ENCODE data around the gene INSRR.

Gene INSRR

GRCh38 chr1:156795374-156795733 lies 63.6 kb downstream of the INSRR start:
- Histone ChIP-seq H3K27ac (peak overlapping the region in 1 of 21 experiments; percentile 20), H3K4me3 (no peak overlapping the region)

DNA sequence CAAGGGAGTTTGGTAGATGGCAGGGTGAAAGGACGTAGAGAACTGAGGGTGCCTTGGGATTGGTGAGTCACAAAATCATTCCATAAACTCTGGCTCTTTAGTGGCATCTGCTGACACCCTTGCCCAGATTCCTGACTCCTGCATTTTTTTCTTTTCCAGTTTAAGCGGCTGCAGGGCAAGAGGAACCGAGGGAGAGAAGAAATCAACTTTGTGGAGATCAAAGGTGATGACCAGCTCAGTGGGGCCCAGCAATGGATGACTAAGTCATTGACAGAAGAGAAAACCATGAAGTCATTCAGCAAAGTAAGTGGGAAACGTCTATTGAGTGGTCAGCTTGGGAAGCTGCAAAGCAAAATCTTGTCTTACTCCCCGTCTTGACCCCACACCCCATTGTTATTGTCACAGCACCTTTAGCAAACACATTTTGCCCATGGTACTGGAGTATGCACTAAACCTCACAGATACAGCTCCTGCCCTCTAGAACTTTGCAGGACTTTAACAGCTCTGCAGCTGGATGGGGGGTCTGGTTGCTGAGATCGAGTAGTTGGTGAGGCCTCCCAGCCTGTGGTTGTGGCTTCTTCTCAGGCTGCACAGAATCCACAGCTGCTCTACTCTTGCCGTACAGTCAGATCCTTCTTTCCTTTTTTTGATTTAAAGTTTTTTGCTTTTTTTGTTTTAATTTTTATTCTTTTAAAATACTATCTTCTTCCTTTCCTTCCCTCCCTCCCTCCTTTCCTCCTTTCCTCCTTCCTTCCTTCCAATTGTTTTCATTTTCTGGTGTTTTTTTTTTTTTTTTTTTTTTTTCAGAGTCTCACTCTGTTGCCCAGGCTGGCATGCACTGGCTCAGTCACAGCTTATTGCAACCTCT lies 64.2 kb downstream of the INSRR start:
- no peak overlapping the region for H3K27ac ChIP-seq

More for the DNA sequence above, 64.2 kb downstream of the INSRR start:
- no peak overlapping the region for H3K4me3 ChIP-seq

Data from skin epidermis (tissue), 12 donors.